A172 (cell line): ENCODE measurements around the gene IL7R. TPM values are rescaled to one million over a fixed set of nuclear protein-coding genes. Genes with fewer than 3 reads are reported as not detected.
"Not testable (repeated sequence)": the region's sequence is repeated elsewhere in the genome, so short reads cannot be mapped to it uniquely, and the experiment has no call there.

ENCODE experiments used
- DNase-seq: peaks from one replicate; pipeline ENCODE4 v3.0.0-alpha.2; 2015; ENCODE audit warnings: low spot score
- total RNA-seq: library from RNA; depleted of rRNA; stranded (reverse); fragments of >200 nt; shearing (Covaris generic); gene quantifications from 2 replicates; pipeline ENCODE4 v1.2.3, GENCODE V29; 2014

Gene IL7R
- total RNA-seq, 1 experiment from 2014 or later = 160 TPM

GRCh38 chr5:35876922-35877321 is 20.2 kb downstream of the IL7R start:
- DNase-seq = peak; percentile 91

DNA sequence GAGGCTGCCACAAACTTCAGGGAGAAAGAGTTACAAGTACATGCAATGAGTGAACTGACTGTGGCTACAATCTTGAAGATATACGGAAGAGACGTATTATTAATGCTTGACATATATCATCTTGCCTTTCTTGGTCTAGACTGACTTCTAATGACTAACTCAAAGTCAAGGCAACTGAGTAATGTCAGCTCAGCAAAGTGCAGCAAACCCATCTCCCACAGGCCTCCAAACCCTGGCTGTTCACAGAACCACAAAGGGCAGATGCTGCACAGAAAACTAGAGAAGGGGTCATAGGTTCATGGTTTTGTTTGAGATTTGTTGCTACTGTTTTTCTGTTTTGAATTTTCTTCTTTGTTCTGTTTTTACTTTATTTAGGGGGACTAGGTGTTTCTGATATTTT is 21.0 kb downstream of the IL7R start:
- no peak for DNase-seq

DNA sequence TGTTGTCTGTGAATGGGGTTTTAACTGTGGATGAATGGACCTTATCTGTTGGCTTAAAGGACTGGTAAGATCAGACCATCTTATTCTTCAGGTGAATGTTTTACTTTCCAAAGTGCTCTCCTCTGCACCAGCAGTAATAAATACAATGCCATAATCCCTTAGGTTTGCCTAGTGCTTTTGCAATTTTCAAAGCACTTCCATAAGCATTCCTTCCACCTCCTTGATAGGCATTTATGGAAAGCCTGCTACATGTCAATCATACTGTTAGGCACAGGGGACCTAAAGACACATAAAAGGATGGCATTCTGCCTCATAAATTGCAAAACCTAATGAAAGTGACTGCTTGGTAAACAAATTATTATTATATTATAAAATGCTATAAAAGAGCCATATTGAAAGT is 21.4 kb downstream of the IL7R start:
- DNase-seq = no peak

- no peak for DNase-seq
Observed at GRCh38 chr5:35879096-35879495, 22.4 kb downstream of the IL7R start.

- no peak for DNase-seq
Observed at GRCh38 chr5:35879649-35880048, 23.0 kb downstream of the IL7R start.

GRCh38 chr5:35880156-35880555 is 23.5 kb downstream of the IL7R start:
- DNase-seq = peak; percentile 33

DNA sequence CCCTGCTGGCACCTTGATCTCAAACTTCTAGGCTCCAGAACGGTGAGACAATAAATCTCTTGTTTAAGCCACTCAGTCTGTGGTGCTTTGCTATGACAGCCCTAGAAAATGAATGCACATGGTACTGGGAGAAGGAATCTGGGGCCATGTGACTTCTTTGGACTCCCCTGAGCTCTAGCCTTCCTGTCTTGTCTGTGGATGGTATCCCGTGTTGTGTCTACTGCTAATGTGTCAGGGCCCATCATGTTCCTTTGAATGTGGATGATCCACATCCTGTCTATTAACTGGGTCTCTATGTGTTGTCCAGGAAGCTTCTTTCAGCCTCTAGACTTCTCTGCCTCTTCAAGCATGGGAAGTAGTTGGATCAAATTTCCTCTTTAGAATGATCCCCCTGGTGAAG is 25.1 kb downstream of the IL7R start:
- DNase-seq = peak; percentile 24

DNA sequence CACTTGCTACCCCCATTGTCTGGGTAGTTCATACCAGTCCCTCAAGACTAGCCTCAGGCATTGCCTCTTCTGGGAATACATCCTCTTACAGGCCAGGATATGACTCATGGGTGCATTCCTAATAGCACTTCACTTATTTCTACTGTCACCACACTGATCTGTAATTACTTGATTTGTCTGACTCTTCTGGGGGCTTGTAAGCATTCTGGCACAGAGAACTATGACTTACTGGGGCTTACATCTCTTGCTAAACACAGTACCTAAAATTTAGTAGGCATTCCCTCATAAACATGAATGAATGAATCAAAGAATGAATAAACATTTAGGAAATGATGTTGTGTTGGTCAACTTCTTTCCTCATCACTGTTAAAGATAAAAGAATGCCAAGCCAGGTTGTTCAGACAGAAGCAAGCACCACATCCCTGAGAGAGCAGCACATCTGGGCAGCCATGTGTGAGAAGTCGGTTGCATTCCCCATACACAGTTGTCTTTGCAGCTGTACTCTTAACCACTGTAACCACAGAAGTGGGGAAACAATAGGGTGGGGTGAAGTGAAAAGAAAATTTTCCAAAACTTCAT is 27.6 kb downstream of the IL7R start:
- DNase-seq = peak; percentile 97

DNA sequence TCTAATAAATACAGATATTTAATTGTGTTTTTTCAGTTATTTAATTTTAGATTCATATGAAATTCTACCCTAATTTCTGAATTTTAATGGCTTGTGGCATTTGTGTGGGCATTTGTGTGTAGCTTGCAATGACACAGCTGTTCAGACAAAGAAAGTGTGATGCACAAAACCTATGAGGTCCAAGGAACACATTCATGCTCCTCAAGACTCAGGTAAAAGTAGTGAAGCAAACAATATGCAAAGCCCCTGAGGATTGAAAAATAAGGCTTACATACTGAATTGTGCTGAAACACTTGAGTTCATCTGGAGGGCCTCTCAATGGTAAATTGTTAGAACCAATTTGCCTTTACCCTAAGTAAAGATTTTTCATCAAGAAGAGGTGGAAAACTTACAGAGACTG is 28.1 kb downstream of the IL7R start:
- no peak for DNase-seq

DNA sequence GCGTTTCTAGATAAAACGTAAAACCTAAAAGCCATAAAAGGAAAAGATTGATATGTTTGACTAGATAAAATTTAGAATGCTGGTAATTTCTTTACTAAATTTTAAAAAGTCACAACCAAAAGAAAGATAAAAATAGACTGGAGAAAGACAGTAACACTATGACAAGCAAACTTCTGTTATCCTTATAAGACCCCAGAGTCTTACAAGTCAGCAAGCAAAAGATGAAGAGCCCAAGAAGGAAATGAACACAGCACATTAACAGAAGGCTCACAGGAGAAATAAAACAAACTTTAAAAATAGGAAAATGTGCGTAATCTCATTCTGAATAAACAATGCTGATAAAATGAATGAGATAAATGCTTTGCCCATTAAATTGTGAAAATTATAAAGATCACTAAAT is 29.7 kb downstream of the IL7R start:
- no peak for DNase-seq

GRCh38 chr5:35887321-35888100 is 30.8 kb downstream of the IL7R start:
- DNase-seq = peak; percentile 44

DNA sequence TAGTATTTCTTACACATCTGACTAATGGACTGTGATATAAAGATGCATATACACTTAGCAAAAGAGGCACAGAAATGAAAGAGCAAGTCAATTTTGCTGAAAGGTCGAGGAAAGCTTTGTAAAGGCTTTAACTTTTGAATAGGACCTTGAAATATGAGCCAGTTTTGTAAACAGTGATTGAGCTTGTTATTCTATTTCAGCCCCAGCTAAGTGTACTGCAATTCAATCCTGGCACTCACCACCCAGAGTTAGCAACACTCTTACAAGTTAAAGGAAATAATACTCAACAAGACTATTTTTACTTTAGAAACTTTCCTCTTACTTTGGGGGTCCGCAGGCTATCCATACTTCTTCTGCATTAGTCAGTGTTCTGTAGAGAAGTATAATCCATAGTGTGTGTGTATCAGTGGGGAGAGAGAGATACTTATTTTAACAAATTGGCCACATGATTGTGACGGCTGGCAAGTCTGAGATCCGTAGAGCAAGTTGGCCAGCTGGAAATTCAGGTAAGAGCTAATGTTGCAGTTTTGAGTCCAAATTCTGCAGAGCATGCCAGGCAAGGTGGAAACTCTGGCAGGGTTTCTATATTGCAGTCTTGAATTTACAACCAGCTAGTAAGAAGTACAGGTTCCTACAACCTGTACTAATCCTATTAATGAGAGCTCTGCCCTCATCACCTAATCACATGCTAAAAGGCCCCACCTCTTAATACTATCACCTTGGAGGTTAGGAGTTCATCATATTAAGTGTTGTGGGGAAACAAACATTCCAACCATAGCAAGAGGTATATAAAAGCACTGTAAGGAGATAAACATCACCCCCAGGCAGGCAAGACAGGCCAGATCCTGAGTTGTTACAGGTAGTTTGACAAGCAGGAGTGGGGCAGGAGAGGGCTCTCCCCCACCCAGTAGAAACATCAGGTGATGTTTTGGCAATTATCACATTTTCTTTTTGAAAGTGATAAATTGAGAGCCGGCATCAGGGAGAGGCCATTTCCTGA is 33.6 kb downstream of the IL7R start:
- no peak for DNase-seq

DNA sequence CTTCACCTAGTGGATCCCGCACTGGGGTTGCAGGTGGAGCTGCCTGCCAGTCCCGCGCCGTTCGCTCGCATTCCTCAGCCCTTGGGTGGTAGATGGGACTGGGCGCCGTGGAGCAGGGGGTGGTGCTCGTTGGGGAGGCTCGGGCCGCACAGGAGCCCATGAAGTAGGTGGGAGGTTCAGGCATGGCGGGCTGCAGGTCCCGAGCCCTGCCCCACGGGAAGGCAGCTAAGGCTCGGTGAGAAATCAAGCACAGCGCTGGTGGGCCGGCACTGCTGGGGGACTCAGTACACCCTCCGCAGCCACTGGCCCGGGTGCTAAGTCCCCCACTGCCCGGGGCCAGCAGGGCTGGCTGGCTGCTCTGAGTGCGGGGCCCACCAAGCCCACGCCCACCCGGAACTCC is 36.1 kb downstream of the IL7R start:
- DNase-seq = not testable (repeated sequence)

GRCh38 chr5:35894131-35894530 is 37.4 kb downstream of the IL7R start:
- no peak for DNase-seq

DNA sequence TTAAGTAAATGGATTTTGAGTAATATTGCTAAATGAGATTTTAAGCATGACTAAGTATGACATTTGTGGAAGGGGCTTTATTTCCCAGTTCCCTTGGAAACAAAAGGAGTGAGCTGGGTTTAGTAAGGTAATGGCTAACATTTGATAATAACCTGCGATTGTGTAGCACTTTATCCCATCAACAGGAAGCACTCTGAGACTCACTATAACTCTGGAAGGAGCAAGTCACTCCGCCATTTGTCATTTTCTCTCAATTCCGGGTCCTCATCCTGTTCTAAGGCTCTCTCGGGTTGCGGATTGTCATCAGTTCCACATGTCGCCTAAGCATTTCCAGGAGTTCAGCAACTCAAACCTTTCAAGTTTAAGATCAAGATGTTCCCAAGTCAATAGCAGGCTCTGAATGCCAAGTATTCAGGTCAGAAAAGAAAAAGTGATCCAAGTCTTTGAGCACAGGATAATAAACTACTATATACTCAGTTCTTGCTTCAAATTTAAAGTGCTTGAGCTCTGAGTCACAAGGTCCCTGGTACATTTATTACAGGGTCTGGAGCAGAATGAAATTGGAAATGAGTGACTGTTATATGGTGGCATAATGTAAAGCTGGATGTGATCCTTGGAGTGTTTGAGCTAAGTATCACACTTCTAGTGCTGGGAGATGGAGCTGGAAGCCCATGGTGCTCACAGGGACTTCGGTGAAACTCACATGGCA is 42.4 kb downstream of the IL7R start:
- DNase-seq = no peak

DNA sequence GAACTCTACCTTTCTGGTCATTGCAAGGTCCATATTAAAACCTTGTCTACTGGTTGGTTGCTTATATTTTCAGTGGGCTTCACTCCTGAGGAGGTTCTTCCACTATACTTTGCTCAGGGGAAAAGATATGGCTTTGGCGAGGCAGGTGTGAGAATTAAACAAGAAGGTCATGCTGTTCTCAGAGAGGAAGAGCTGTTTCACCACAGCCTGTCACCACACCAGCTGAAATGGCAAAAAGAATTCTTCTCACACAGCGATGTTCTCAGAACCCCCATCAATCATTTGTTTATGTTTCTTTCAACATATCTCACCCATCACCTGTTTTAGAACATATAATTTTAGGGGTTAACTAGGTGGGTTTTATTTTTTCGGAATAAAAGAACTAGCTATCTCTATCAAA is 43.1 kb downstream of the IL7R start:
- DNase-seq = no peak

- no peak for DNase-seq
Observed at GRCh38 chr5:35900972-35901695, 44.4 kb downstream of the IL7R start.

DNA sequence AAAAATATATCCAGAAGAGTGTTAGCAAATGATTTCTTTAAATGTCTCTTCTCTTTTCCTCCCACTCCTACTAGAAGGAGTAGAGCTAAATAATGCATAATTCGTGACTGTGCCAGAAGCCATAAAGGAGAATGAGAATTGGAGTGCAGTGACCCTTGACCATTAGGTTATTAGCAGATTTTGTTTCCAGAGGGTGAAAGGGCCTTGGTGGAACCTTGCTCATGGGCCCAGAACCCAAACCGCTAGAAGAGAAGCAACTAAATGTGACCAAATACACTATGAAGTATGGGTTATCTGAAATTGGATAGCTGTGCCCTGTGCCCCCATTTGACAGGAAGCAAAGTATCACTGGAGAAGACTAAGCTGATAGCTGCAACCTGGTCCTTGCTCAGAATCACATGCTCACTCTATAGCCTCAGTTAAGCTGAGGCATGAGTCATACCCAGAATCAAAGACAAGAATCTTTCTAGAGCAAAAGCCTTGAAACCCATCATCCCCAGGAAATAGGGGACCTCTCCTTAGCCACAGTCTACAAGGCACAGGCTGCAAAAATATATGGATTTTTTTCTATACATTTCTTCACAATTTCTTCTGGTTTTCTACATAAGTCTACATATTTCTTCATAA is 45.5 kb downstream of the IL7R start:
- DNase-seq = peak; percentile 53

- DNase-seq = no peak
Observed at GRCh38 chr5:35903631-35904203, 47.0 kb downstream of the IL7R start.

- DNase-seq = no peak
Observed at GRCh38 chr5:35904443-35905132, 47.9 kb downstream of the IL7R start.
